RCC 7860 (cell line): Measurements from ENCODE around the gene CNIH1.
"Not testable (repeated sequence)": the region's sequence is repeated elsewhere in the genome, so short reads cannot be mapped to it uniquely, and the experiment has no call there.

ENCODE experiments used
- DNase-seq: peaks from one replicate; pipeline ENCODE4 v3.0.0-alpha.2; 2015; ENCODE audit warnings: low spot score
- FAIRE-seq: peaks from 2 replicates; lab custom pipeline; 2012; peaks lifted over from hg19 to GRCh38; lab: Jason Lieb, UNC

Gene CNIH1

DNA sequence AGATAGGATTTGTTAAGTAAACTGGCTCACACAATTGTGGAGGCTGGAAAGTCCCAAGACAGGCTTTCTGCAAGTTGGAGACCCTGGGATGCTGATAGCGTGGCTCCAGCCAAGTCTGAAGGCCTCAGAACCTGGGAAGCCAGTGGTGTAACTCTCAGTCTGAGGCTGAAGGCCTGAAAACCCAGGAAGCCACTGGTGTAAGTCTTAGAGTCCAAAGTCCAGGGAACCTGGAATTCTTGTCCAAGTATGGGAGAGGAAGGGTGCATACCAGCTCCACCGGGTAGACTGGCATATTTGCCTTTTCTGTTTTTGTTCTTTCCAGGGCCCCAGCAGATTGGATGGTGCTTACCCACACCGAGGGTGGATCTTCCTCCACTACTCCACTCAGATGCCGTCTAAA, 29.5 kb upstream of the CNIH1 start:
- FAIRE-seq = no peak
- no peak for DNase-seq

DNA sequence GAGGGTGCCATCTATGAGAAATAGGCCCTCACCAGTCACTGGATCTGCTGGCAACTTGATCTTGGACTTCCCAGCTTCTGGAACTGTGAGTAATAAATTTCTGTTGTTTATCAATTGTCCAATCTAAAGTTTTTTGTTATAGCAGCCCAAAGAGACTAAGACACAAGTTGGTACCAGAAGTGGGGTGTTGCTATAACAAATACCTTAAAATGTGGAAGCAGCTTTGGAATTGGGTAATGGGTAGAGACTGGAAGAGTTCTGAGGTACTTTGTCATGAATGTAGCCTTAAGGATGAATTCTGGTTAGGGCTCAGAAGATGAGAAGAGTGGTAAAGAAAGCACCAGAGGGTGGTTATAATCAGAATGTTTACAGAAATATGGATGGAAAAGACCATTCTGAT, 26.1 kb upstream of the CNIH1 start:
- DNase-seq = no peak
- FAIRE-seq = no peak

GRCh38 chr14:54465654-54466053, 24.5 kb upstream of the CNIH1 start:
- DNase-seq (no peak), FAIRE-seq (no peak)

DNA sequence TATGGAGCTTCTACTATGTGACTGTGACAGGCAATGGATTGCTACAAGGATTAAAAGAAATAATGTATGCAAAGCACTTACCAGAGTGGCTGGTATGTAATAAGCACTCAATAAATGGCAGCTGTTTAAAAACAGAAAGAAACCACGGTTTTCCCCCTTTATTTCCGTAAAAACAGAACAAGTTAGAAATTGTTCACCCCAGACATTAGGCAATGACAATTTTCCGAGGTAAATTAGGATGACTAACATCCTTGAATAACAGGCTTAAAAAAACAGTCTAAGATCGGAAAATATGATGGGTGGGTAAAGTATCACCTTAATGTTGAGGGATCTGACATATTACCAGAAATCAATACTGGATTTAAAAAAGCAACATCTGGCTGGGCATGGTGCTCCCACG, 20.9 kb upstream of the CNIH1 start:
- no peak for DNase-seq
- FAIRE-seq = no peak

DNA sequence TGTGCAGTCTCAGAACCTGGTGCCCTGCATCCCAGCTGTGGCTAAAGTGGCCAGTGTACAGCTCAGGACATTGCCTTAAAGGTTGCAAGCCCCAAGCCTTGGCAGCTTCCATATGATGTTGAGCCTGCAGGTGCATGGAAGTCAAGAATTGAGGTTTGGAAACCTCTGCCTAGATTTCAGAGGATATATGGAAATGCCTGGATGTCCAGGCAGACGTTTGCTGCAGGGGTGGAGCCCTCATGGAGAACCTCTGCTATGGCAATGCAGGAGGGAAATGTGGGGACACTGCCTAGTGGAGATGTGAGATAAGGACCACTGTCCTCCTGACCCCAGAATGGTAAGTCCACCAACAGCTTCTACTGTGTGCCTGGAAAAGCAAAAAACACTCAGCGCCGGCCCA, 17.9 kb upstream of the CNIH1 start:
- FAIRE-seq (no peak), DNase-seq (no peak)

GRCh38 chr14:54458536-54458935, 17.4 kb upstream of the CNIH1 start:
- DNase-seq, FAIRE-seq: not testable (repeated sequence)

DNA sequence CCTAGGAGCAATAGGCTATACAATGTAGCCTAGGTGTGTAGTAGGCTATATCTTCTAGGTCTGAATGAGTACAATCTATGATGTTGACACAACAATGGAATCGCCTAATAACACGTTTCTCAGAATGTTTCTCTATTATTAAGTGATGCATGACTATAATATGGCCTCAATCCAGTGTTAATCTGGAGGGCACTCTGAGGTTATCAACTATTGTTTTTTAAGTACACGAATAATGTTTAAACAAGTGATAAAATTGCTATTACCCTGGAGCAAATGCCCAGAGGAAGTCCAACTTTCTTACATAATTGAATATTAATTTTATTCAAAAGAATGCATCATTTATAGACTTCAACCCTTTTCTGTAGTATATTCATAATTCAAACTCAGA, 16.4 kb upstream of the CNIH1 start:
- FAIRE-seq (no peak), DNase-seq (no peak)

DNA sequence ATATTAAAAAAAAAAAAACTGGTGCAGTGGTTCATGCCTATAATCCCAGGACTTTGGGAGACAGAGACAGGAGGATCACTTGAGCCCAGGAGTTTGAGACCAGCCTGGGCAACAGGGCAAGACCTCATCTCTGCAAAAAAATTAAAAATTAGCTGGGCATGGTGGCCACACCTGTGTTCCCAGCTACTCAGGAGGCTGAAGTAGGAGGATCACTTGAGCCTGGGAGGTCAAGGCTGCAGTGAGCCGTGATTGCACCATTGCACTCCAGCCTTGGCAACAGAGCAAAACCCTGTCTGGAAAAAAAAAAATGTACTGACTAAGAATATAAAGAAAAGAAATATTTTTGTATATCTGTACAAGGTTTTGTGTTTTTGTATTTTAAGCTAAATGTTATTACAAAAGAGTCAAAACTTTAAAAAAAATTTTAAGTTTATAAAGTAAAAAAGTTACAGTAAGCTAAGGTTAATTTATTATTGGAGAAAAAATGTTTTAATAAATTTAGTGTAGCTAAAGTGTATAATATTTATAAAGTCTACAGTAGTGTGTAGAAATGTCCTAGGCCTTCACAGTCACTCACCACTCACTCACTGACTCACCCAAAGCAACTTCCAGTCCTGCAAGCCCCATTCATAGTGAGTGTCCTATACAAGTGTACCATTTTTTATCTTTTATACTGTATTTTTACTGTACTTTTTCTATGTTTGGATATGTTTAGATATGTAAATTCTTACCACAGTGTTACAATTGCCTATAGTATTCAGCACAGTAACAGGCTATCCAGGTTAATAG, 15.8 kb upstream of the CNIH1 start:
- not testable (repeated sequence) for DNase-seq, FAIRE-seq

DNA sequence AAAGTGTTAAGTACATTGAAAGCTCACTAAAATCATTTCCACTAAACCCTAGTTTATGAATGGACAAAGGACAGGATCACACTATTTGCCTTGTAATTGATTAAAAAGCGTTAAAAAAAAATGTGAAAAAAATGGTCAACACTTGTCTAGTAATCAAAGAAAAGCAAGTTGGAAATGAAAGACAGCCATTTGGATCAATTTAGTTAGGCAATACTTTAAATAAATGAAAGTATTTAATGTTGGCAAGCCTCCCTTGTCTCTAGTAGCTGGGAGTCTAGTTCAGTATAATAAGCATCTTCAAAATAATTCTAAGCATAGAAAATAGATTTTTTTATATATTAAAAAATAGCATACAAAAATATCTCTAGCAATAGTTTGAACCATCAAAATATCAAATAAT, 14.2 kb upstream of the CNIH1 start:
- no peak for DNase-seq
- FAIRE-seq = no peak

- FAIRE-seq, DNase-seq: not testable (repeated sequence)
Observed at GRCh38 chr14:54453990-54454389, 12.8 kb upstream of the CNIH1 start.

- DNase-seq (no peak), FAIRE-seq (no peak)
Observed at GRCh38 chr14:54453252-54453651, 12.1 kb upstream of the CNIH1 start.

GRCh38 chr14:54451961-54452360, 10.8 kb upstream of the CNIH1 start:
- FAIRE-seq (no peak), DNase-seq (no peak)

DNA sequence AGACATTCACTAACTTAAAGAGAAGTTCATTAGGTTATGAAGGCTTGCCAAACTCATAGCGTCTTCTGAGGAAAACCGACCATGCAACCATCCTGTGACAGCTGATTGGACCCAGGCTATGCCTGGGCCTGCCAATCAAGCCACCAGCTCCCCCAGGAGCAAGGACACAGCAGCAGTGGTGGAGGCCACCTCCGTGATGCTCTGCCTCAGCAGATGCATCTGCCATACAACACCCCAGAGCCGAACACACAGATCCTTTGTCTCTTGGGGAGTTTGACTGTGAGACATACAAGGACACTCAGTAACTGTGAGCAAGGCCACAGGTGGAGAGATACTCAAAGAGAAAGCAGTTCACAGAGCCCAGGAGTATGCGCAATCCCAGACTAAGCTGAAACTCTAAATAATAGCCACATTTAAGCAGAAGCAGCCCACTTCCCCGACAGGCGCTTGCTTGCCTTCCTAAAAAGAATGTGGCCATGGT, 10.0 kb upstream of the CNIH1 start:
- FAIRE-seq = no peak

GRCh38 chr14:54450535-54450934, 9.4 kb upstream of the CNIH1 start:
- no peak for FAIRE-seq

More for the DNA sequence above, 10.0 kb upstream of the CNIH1 start:
- DNase-seq = no peak

DNA sequence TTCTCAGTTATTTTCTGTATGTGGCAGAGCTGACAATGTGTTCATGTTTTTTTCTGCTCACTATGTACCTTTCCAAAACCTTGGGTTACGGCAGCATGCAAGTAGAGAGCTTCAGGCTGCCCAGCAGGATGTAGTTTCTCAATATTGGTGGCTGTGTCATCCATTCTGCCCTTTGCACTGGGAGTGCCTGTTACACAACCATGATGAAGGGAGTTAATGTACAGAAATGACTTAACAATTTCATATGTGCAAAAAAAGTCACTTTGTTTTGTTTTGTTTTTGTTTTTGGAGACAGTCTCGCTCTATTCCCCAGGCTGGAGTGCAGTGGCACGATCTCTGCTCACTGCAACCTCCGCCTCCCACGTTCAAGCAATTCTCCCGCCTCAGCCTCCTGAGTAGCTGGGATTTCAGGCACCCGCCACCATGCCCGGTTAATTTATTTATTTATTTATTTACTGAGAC, 6.1 kb upstream of the CNIH1 start:
- DNase-seq = no peak
- FAIRE-seq = no peak

More at GRCh38 chr14:54450535-54450934, 9.4 kb upstream of the CNIH1 start:
- DNase-seq = no peak

DNA sequence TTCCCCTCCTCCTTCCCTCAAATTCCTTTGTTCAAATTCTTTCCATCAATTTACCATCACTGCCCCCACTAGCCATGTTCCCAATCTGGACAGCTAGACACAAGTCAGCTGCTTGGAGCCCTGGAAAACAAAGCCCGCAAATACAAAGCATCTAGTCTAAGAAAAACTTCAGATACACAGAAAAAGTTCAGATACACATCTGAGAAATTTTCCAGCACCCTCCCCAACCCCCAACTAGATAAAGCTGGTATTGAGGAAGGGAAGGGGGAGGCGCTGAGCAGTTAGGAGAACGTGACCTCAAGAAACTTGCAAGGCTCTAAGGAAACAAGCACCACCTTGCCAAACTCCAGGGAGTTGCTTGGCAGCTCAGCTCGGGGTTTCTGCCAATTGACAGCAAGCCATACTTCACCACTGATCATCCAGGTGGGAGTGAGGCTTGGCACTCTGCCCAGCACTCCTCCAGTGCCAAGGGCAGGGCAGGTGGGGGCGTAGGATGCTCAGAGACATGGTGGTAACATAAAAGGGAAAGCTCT, 5.1 kb upstream of the CNIH1 start:
- DNase-seq (no peak), FAIRE-seq (no peak)

- no peak for DNase-seq
- no peak for FAIRE-seq
Observed at GRCh38 chr14:54444681-54445080, 3.5 kb upstream of the CNIH1 start.

- FAIRE-seq = no peak
Observed at GRCh38 chr14:54443981-54444380, 2.8 kb upstream of the CNIH1 start.

GRCh38 chr14:54442961-54443360, 1.8 kb upstream of the CNIH1 start:
- FAIRE-seq, DNase-seq: not testable (repeated sequence)

More at GRCh38 chr14:54443981-54444380, 2.8 kb upstream of the CNIH1 start:
- no peak for DNase-seq

DNA sequence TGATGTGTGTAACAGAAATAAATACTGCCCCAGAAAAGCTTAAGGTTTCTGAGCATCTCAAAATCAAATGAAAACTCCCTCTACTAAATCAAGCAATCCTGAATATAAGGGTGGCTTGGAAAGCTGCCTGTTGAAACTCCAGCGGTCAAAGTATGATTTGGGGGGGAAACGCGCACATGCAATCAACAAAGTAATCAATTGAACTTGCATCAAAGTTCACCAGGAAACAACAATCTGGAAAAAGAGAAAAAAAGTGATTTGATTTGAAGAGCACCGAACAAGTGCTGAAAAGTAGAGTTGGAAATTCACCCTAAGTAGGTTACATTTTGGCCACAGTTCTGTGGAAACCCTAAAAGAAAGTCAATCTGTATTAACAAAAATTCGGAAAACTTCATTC, 700 bp downstream of the CNIH1 start:
- FAIRE-seq = no peak
- DNase-seq = no peak

GRCh38 chr14:54440037-54440436, 1.1 kb downstream of the CNIH1 start:
- no peak for FAIRE-seq
- no peak for DNase-seq

GRCh38 chr14:54438703-54439102, 2.5 kb downstream of the CNIH1 start:
- no peak for FAIRE-seq

More at GRCh38 chr14:54438703-54439102, 2.5 kb downstream of the CNIH1 start:
- no peak for DNase-seq
